Activated CD8-positive, alpha-beta T cell treated with anti-CD3 and anti-CD28 coated beads for 36 hours (primary cell): ENCODE measurements around the gene RTL10. TPM values are rescaled to one million over a fixed set of nuclear protein-coding genes. Genes with fewer than 3 reads are reported as not detected.
"Not testable (repeated sequence)": the region's sequence is repeated elsewhere in the genome, so short reads cannot be mapped to it uniquely, and the experiment has no call there.

Experiments used
- ATAC-seq: fragments of 200-7000 bp; cut with Tn5 transposase; one replicate; pipeline ENCODE4 v1.10.0; 2021; ENCODE audit warnings: mild to moderate bottlenecking, moderate library complexity
- CTCF ChIA-PET: fragments of 350-600 bp; sonication (Branson Sonifier 250); formaldehyde crosslinking; loops from one replicate; lab custom pipeline; 2021; ENCODE audit warnings: antibody characterized with exemption; lab: Charles Lee
- POLR2A ChIA-PET: fragments of 350-600 bp; sonication (Branson Sonifier 250); formaldehyde crosslinking; loops from one replicate; lab custom pipeline; 2021; ENCODE audit warnings: antibody characterized with exemption; lab: Charles Lee
- DNase-seq: peaks from one replicate; pipeline ENCODE4 v3.0.0-alpha.2; 2020
- H3K27ac Mint-ChIP-seq: one replicate; pipeline ENCODE4 v1.8.0; 2021; ENCODE audit warnings: mild to moderate bottlenecking, mixed read lengths
- H3K27me3 Mint-ChIP-seq: one replicate; pipeline ENCODE4 v1.8.0; 2021; ENCODE audit warnings: mixed read lengths
- H3K36me3 Mint-ChIP-seq: one replicate; pipeline ENCODE4 v1.8.0; 2021; ENCODE audit warnings: low read depth, mixed read lengths
- H3K4me1 Mint-ChIP-seq: one replicate; pipeline ENCODE4 v1.8.0; 2021; ENCODE audit warnings: low read depth, mixed read lengths
- H3K4me3 Mint-ChIP-seq: one replicate; pipeline ENCODE4 v1.8.0; 2021; ENCODE audit warnings: mild to moderate bottlenecking, moderate library complexity, mixed read lengths
- H3K9me3 Mint-ChIP-seq: one replicate; pipeline ENCODE4 v1.8.0; 2021; ENCODE audit warnings: mixed read lengths
- CTCF ChIP-seq: fragments of 200-600 bp; IDR thresholded peaks from one replicate; pipeline ENCODE4 v1.8.0; 2022; ENCODE audit warnings: antibody characterized with exemption, mild to moderate bottlenecking
- intact Hi-C: fragments of 100-400 bp; cut with micrococcal nuclease; formaldehyde crosslinking; loops from one replicate; pipeline ENCODE4 v1.10.0; 2022
- total RNA-seq, 2 experiments: library from RNA; stranded (reverse); gene quantifications; one replicate each; pipeline ENCODE4 v1.2.3, GENCODE V29; 2021

RTL10 gene
- total RNA-seq, 2 experiments from 2014 or later = 14.7 to 17.4 TPM

- intact Hi-C loops = no loop called here
- peak overlapping the region; percentile 82 for H3K27ac Mint-ChIP-seq
- peaks cover 3% of the 10 kb centered on the region for H3K36me3 Mint-ChIP-seq
- DNase-seq (peak; percentile 57), ATAC-seq (peak; percentile 38)
- ChIA-PET CTCF (interaction anchor here (0.8 to 4.6 kb wide), 6 partner anchors 10 to 156 kb away, joined by 3 to 26 read pairs (median 6); no protein-coding TSS in a partner anchor), POLR2A (interaction anchor here (0.9 to 8.8 kb wide), 6 partner anchors 10 to 36 kb away, joined by 3 to 96 read pairs (median 4); partner anchors contain the start of genes GNB1L and RTL10)
- no peak for TF ChIP-seq CTCF
- H3K9me3 Mint-ChIP-seq = no peaks in the 10 kb centered on the region
- peaks cover 48% of the 10 kb centered on the region for H3K4me1 Mint-ChIP-seq
- H3K27me3 Mint-ChIP-seq = no peaks in the 10 kb centered on the region
- no peak overlapping the region for H3K4me3 Mint-ChIP-seq
Observed at GRCh38 chr22:19886605-19887255, 32.1 kb upstream of the RTL10 start.

GRCh38 chr22:19885841-19886592 is 31.3 kb upstream of the RTL10 start:
- DNase-seq = peak; percentile 1
- Mint-ChIP-seq H3K27me3 (no peaks in the 10 kb centered on the region), H3K4me3 (peak overlapping the region; percentile 17), H3K4me1 (peaks cover 41% of the 10 kb centered on the region), H3K27ac (peak overlapping the region; percentile 82), H3K36me3 (peaks cover 3% of the 10 kb centered on the region), H3K9me3 (no peaks in the 10 kb centered on the region)
- no peak for TF ChIP-seq CTCF
- no peak for ATAC-seq
- ChIA-PET POLR2A (interaction anchor here (0.8 to 8.8 kb wide), 6 partner anchors 12 to 36 kb away, joined by 3 to 96 read pairs (median 5); partner anchors contain the start of genes GNB1L and RTL10), CTCF (interaction anchor here (0.5 to 4.6 kb wide), 9 partner anchors 11 to 155 kb away, joined by 3 to 26 read pairs (median 5); no protein-coding TSS in a partner anchor)
- intact Hi-C loops = no loop called here

- TF ChIP-seq CTCF = no peak
- CTCF ChIA-PET = interaction anchor here (1.1 to 4.6 kb wide), 6 partner anchors 10 to 154 kb away, joined by 3 to 26 read pairs (median 6); no protein-coding TSS in a partner anchor
- no peak for ATAC-seq
Observed at GRCh38 chr22:19884954-19885751, 30.5 kb upstream of the RTL10 start.

GRCh38 chr22:19884161-19884953 is 29.7 kb upstream of the RTL10 start:
- Mint-ChIP-seq H3K4me1 (peaks cover 28% of the 10 kb centered on the region), H3K4me3 (no peak overlapping the region), H3K27ac (no peak overlapping the region), H3K27me3 (no peaks in the 10 kb centered on the region), H3K9me3 (no peaks in the 10 kb centered on the region), H3K36me3 (no peaks in the 10 kb centered on the region)
- CTCF ChIA-PET = interaction anchor here (1.1 to 4.6 kb wide), 6 partner anchors 9 to 153 kb away, joined by 3 to 26 read pairs (median 6); no protein-coding TSS in a partner anchor
- DNase-seq (peak; percentile 1), ATAC-seq (no peak)
- intact Hi-C loops = no loop called here
- no peak for TF ChIP-seq CTCF
- POLR2A ChIA-PET = interaction anchor here (0.7 to 1.6 kb wide), 3 partner anchors 18 to 29 kb away, joined by 3 to 7 read pairs (median 3); no protein-coding TSS in a partner anchor

More at GRCh38 chr22:19884954-19885751, 30.5 kb upstream of the RTL10 start:
- Mint-ChIP-seq H3K27me3 (no peaks in the 10 kb centered on the region), H3K36me3 (peaks cover 2% of the 10 kb centered on the region), H3K4me3 (peak overlapping the region; percentile 17), H3K27ac (peak overlapping the region; percentile 70), H3K4me1 (peaks cover 33% of the 10 kb centered on the region), H3K9me3 (no peaks in the 10 kb centered on the region)
- DNase-seq = peak; percentile 2
- intact Hi-C loops = no loop called here
- POLR2A ChIA-PET = interaction anchor here (0.7 to 1.8 kb wide), 4 partner anchors 11 to 30 kb away, joined by 3 to 7 read pairs (median 4); no protein-coding TSS in a partner anchor

- intact Hi-C loops, H3K36me3 Mint-ChIP-seq, H3K27me3 Mint-ChIP-seq, H3K9me3 Mint-ChIP-seq, H3K27ac Mint-ChIP-seq, H3K4me3 Mint-ChIP-seq, ATAC-seq: not testable (repeated sequence)
- DNase-seq = peak; percentile 0
- ChIA-PET POLR2A (interaction anchor here (1.0 kb wide), 1 partner anchor 20 kb away, joined by 3 read pairs; no protein-coding TSS in a partner anchor), CTCF (interaction anchor here (4.6 kb wide), 1 partner anchor 152 kb away, joined by 26 read pairs; no protein-coding TSS in a partner anchor)
- H3K4me1 Mint-ChIP-seq = peaks cover 27% of the 10 kb centered on the region
Observed at GRCh38 chr22:19883446-19883845, 28.8 kb upstream of the RTL10 start.
